ENCODE results near the gene CCDC39.

GRCh38 chr3:180684807-180685206, 5.5 kb upstream of the CCDC39 start:
- TF ChIP-seq CTCF (optimal IDR thresholded peaks at IDR 0.05 in 1 of 3, IDR thresholded peaks at IDR 0.05 in 1 of 3, conservative IDR thresholded peaks at IDR 0.05 in 1 of 3; ENCODE audit: extremely low read depth in 1 of 3, insufficient read depth in 2 of 3, low read length in 3 of 3) (no peak), EZH2 (IDR thresholded peaks at IDR 0.05; ENCODE audit: low read length) (no peak)

Data from keratinocyte (primary cell).